BLaER1 (cell line): ENCODE data around the gene SLC7A8.

Experiments
- H3K27ac ChIP-seq: shearing (Covaris generic); formaldehyde crosslinking; 2 replicates; pipeline ENCODE4 v1.8.1; 2022
- H3K27me3 ChIP-seq: shearing (Covaris generic); formaldehyde crosslinking; 2 replicates; pipeline ENCODE4 v1.8.1; 2022
- H3K36me3 ChIP-seq: shearing (Covaris generic); formaldehyde crosslinking; 2 replicates; pipeline ENCODE4 v1.8.1; 2022
- H3K4me1 ChIP-seq: shearing (Covaris generic); formaldehyde crosslinking; 2 replicates; pipeline ENCODE4 v1.8.1; 2022
- H3K4me2 ChIP-seq: shearing (Covaris generic); formaldehyde crosslinking; 2 replicates; pipeline ENCODE4 v1.8.1; 2022
- H3K4me3 ChIP-seq: shearing (Covaris generic); formaldehyde crosslinking; 2 replicates; pipeline ENCODE4 v1.8.1; 2022
- H3K9ac ChIP-seq: shearing (Covaris generic); formaldehyde crosslinking; 2 replicates; pipeline ENCODE4 v1.8.1; 2022
- H3K9me3 ChIP-seq: shearing (Covaris generic); formaldehyde crosslinking; 2 replicates; pipeline ENCODE4 v1.8.1; 2022
- H4K20me1 ChIP-seq: shearing (Covaris generic); formaldehyde crosslinking; 2 replicates; pipeline ENCODE4 v1.8.1; 2022
- Cebpa-rat ChIP-seq: shearing (Covaris generic); IDR thresholded peaks from 2 replicates; pipeline ENCODE4 v1.8.1; 2022

SLC7A8 gene

GRCh38 chr14:23172574-23172973 is 10.9 kb downstream of the SLC7A8 start:
- Histone ChIP-seq H3K27ac (no peak overlapping the region), H3K36me3 (no peaks in the 10 kb centered on the region), H3K4me2 (no peak overlapping the region), H3K9me3 (no peaks in the 10 kb centered on the region), H3K9ac (no peak overlapping the region), H3K27me3 (no peaks in the 10 kb centered on the region), H3K4me3 (no peak overlapping the region), H3K4me1 (peaks cover 13% of the 10 kb centered on the region), H4K20me1 (no peaks in the 10 kb centered on the region)
- TF ChIP-seq Cebpa-rat: no peak

GRCh38 chr14:23172096-23172495 is 11.4 kb downstream of the SLC7A8 start:
- Histone ChIP-seq H3K9me3 (no peaks in the 10 kb centered on the region), H4K20me1 (no peaks in the 10 kb centered on the region), H3K9ac (no peak overlapping the region), H3K36me3 (no peaks in the 10 kb centered on the region), H3K4me1 (peaks cover 13% of the 10 kb centered on the region), H3K4me3 (no peak overlapping the region), H3K27me3 (no peaks in the 10 kb centered on the region), H3K4me2 (no peak overlapping the region), H3K27ac (no peak overlapping the region)
- TF ChIP-seq Cebpa-rat: no peak

GRCh38 chr14:23171222-23171975 is 12.1 kb downstream of the SLC7A8 start:
- peaks cover 13% of the 10 kb centered on the region for H3K4me1 ChIP-seq
- H3K27ac ChIP-seq: no peak overlapping the region
- H3K36me3 ChIP-seq: no peaks in the 10 kb centered on the region
- no peak overlapping the region for H3K4me2 ChIP-seq
- no peaks in the 10 kb centered on the region for H3K9me3 ChIP-seq
- no peak overlapping the region for H3K4me3 ChIP-seq
- H4K20me1 ChIP-seq: no peaks in the 10 kb centered on the region
- no peak for TF ChIP-seq Cebpa-rat
- no peaks in the 10 kb centered on the region for H3K27me3 ChIP-seq
- H3K9ac ChIP-seq: no peak overlapping the region

- H3K4me3 ChIP-seq: no peak overlapping the region
- H3K4me2 ChIP-seq: no peak overlapping the region
- H3K27me3 ChIP-seq: no peaks in the 10 kb centered on the region
Observed at GRCh38 chr14:23169622-23170021, 13.8 kb downstream of the SLC7A8 start.

GRCh38 chr14:23168246-23168645 is 15.2 kb downstream of the SLC7A8 start:
- H3K27me3 ChIP-seq: no peaks in the 10 kb centered on the region
- no peaks in the 10 kb centered on the region for H3K9me3 ChIP-seq
- no peak overlapping the region for H3K27ac ChIP-seq
- no peak overlapping the region for H3K4me3 ChIP-seq
- H3K4me2 ChIP-seq: no peak overlapping the region
- TF ChIP-seq Cebpa-rat: no peak
- H3K36me3 ChIP-seq: no peaks in the 10 kb centered on the region
- no peaks in the 10 kb centered on the region for H3K4me1 ChIP-seq
- no peak overlapping the region for H3K9ac ChIP-seq
- H4K20me1 ChIP-seq: no peaks in the 10 kb centered on the region

More at GRCh38 chr14:23169622-23170021, 13.8 kb downstream of the SLC7A8 start:
- Histone ChIP-seq H3K36me3 (no peaks in the 10 kb centered on the region), H4K20me1 (no peaks in the 10 kb centered on the region), H3K9ac (no peak overlapping the region), H3K4me1 (peaks cover 11% of the 10 kb centered on the region), H3K27ac (no peak overlapping the region), H3K9me3 (no peaks in the 10 kb centered on the region)
- no peak for TF ChIP-seq Cebpa-rat

- no peaks in the 10 kb centered on the region for H3K36me3 ChIP-seq
- H3K9me3 ChIP-seq: no peaks in the 10 kb centered on the region
- H3K9ac ChIP-seq: no peak overlapping the region
- no peaks in the 10 kb centered on the region for H3K4me1 ChIP-seq
- no peak overlapping the region for H3K4me2 ChIP-seq
- no peak overlapping the region for H3K4me3 ChIP-seq
- no peak overlapping the region for H3K27ac ChIP-seq
- H4K20me1 ChIP-seq: no peaks in the 10 kb centered on the region
- no peak for TF ChIP-seq Cebpa-rat
- H3K27me3 ChIP-seq: no peaks in the 10 kb centered on the region
Observed at GRCh38 chr14:23167116-23167847, 16.2 kb downstream of the SLC7A8 start.

- H3K4me1 ChIP-seq: no peaks in the 10 kb centered on the region
- TF ChIP-seq Cebpa-rat: no peak
- H3K4me2 ChIP-seq: no peak overlapping the region
- no peaks in the 10 kb centered on the region for H3K27me3 ChIP-seq
- no peak overlapping the region for H3K9ac ChIP-seq
- H3K27ac ChIP-seq: no peak overlapping the region
- H3K4me3 ChIP-seq: no peak overlapping the region
- no peaks in the 10 kb centered on the region for H4K20me1 ChIP-seq
- H3K36me3 ChIP-seq: no peaks in the 10 kb centered on the region
- no peaks in the 10 kb centered on the region for H3K9me3 ChIP-seq
Observed at GRCh38 chr14:23164949-23165348, 18.5 kb downstream of the SLC7A8 start.

DNA sequence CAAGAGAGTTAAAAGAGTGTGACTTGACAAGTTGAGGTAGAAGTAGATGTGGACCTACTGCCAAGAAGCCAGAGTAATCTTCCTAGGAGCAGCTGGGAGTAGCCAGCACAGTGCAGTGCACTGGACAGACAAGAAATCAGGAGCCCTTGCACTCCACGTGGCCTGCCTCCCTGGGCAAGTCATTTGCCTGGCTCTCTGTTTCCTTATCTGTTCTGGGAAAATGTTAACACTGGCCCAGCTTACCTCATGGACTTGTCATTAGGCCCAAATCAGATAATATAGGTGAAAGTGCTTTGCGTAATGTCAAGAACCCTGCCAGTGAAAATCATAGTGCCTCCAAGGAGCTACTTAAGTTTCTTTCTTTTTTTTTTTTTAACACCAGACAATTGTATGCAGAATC is 19.2 kb downstream of the SLC7A8 start:
- Histone ChIP-seq H3K9ac (no peak overlapping the region), H3K27me3 (no peaks in the 10 kb centered on the region), H3K4me3 (no peak overlapping the region), H3K9me3 (no peaks in the 10 kb centered on the region), H3K36me3 (no peaks in the 10 kb centered on the region), H3K27ac (no peak overlapping the region), H3K4me1 (no peaks in the 10 kb centered on the region), H3K4me2 (no peak overlapping the region), H4K20me1 (no peaks in the 10 kb centered on the region)
- TF ChIP-seq Cebpa-rat: no peak

GRCh38 chr14:23163830-23164229 is 19.6 kb downstream of the SLC7A8 start:
- Histone ChIP-seq H3K27me3 (no peaks in the 10 kb centered on the region), H3K4me1 (no peaks in the 10 kb centered on the region), H3K36me3 (no peaks in the 10 kb centered on the region), H3K27ac (no peak overlapping the region), H3K9me3 (no peaks in the 10 kb centered on the region), H4K20me1 (no peaks in the 10 kb centered on the region), H3K4me3 (no peak overlapping the region), H3K4me2 (no peak overlapping the region), H3K9ac (no peak overlapping the region)
- no peak for TF ChIP-seq Cebpa-rat

GRCh38 chr14:23162800-23163199 is 20.7 kb downstream of the SLC7A8 start:
- TF ChIP-seq Cebpa-rat: no peak
- Histone ChIP-seq H3K27ac (no peak overlapping the region), H4K20me1 (no peaks in the 10 kb centered on the region), H3K9ac (no peak overlapping the region), H3K4me2 (no peak overlapping the region), H3K9me3 (no peaks in the 10 kb centered on the region), H3K36me3 (no peaks in the 10 kb centered on the region), H3K4me3 (no peak overlapping the region), H3K27me3 (no peaks in the 10 kb centered on the region), H3K4me1 (no peaks in the 10 kb centered on the region)
